HFF-Myc (cell line): ENCODE data around the gene PTPRJ.
A peak's percentile ranks its signal among the peaks of the same experiment; 100 is the strongest.

Source experiments
- DNase-seq: peaks from one replicate; pipeline ENCODE4 v3.0.0-alpha.2; 2011; ENCODE audit warnings: low read depth; ENCODE audit errors: extremely low read depth
- H3K4me3 ChIP-seq: replicated peaks from 2 replicates; pipeline ENCODE4 v1.5.1; 2011; ENCODE audit warnings: low read depth, mild to moderate bottlenecking, control low read depth, low read length
- CTCF ChIP-seq: IDR thresholded peaks from 2 replicates; pipeline ENCODE4 v1.5.1; 2012; ENCODE audit warnings: mild to moderate bottlenecking, low read depth, low read length, control low read depth; ENCODE audit errors: missing control alignments

PTPRJ gene

GRCh38 chr11:47971501-47971900 is 8.9 kb upstream of the PTPRJ start:
- DNase-seq = no peak
- H3K4me3 ChIP-seq = no peak overlapping the region
- no peak for TF ChIP-seq CTCF

- no peak for DNase-seq
- no peak for TF ChIP-seq CTCF
- H3K4me3 ChIP-seq = no peak overlapping the region
Measured at GRCh38 chr11:47973173-47973572, 7.2 kb upstream of the PTPRJ start.

DNA sequence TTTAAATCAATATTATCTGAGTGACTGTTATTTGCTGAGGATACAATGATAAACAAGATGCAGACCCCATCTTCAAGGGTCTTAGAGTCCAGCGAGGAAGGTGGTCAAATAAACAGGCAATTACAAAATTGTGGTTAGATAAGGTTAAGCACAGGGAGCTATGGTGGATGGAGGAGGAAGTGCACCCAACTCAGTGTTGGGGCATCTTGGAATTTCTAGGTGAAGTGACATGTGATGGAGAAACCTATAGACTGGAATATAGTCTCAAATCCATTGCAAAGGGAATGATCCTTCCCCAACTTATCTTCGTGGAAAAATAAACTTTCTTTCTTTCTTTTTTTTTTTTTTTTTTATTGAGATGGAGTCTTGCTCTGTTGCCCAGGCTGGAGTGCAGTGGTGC is 3.4 kb upstream of the PTPRJ start:
- no peak for DNase-seq

GRCh38 chr11:47977623-47978022 is 2.7 kb upstream of the PTPRJ start:
- no peak overlapping the region for H3K4me3 ChIP-seq
- no peak for DNase-seq
- TF ChIP-seq CTCF = no peak

More for the DNA sequence above, 3.4 kb upstream of the PTPRJ start:
- no peak for TF ChIP-seq CTCF
- no peak overlapping the region for H3K4me3 ChIP-seq

DNA sequence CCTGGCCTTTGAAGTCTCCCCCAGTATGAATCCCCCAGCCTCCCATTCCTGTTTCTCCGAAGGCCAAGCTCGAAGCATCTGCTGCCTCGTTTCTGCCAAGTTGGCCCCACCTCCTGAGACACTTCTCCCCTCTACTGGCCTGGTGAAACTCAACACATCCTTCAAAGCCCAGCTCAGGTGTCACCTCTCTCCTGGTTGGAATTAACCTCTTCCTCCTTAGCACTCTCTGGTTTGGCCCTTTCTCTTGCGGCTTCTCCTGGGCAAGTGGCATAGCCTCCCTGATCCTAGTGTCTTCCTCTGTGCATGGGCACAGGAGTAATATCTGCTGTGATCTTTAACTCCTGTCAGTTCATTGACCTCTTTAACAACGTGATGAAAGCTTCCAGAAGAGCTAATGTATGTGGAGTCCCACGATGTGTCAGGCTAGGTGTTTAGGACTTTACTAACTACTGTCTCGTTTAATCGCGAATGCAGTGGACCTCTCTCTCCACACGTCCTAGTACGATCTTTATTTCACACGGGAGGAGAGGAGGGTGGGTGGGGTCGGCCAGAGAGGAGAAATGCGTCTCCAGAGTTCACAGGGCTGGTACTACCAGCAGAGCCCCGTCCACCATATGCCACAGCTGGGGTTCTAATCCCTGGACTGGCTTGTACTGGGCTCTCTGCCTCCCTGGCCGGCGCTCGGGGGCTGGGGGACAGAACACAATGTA is 826 bp upstream of the PTPRJ start:
- no peak for TF ChIP-seq CTCF
- peak overlapping the region; percentile 65 for H3K4me3 ChIP-seq
- no peak for DNase-seq

DNA sequence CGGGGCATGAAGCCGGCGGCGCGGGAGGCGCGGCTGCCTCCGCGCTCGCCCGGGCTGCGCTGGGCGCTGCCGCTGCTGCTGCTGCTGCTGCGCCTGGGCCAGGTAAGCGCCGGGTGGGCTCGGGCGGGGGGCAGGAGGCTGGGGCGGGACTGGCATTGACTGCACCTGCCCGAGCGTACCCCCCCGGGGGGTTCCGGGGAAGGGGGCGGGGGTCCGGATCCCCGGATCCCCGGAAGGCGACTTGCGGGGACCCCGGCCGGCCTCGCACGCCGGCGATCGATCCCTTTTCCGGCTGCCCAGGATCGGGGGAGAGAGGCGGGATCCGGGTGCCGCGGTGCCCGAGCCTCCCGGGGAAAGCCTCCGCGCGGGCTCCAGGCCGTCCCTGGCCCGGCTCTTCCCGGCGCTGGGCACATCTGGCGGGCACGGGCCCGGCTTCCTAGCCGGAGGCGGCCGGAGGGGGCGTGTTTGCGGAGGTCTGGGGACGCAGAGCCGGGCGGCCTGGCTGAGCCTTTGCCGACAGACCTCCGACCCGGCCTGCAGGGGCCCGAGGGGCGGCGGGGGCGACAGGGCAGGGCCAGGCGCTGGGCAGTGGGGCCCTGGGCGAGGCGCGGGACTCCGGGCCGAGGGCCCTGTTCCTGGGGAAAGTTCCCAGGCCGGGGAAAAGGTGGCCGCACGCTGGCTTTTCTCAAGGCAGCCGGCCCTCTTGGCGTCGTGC is 705 bp downstream of the PTPRJ start:
- peak overlapping the region; percentile 65 for H3K4me3 ChIP-seq
- TF ChIP-seq CTCF = no peak
- no peak for DNase-seq
